Stimulated activated CD4-positive, alpha-beta T cell treated with anti-CD3 and anti-CD28 coated beads, Interleukin-1b, Interleukin-23, amount 100 ng/mL, for 4 hours (primary cell): Measurements from ENCODE around the gene SETX.

Source experiments
- DNase-seq, 2 donors: peaks; one replicate each; pipeline ENCODE4 v3.0.0-alpha.2; 2020; ENCODE audit warnings: low read depth in 2 of 2

The SETX gene

GRCh38 chr9:132216861-132217619 is 137.7 kb downstream of the SETX start:
- DNase-seq, result no peak

GRCh38 chr9:132214027-132214622 is 140.7 kb downstream of the SETX start:
- DNase-seq, result no peak

DNA sequence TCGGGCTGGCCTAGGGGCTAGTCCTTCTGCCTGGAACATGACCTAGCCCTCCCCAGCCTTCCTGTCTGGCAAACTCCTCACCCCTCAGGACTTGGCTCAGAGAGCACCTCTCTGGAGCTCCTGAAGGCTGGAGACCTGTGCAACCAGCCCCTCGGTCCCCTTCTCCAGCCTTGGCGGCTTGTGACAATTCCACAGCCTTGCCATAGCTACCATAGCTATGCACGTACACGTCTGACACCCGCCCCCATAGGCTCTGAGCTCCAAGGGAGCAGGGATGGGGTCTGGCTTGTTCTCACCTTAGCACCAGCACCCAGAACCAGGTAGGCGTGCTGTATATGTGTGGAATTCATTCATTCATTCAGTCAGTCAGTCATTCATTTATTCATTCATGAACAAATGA is 143.2 kb downstream of the SETX start:
- DNase-seq, result no peak
